Psoas muscle (tissue), 8 donors: ENCODE results near the gene SMIM41. TPM values are rescaled to one million over a fixed set of nuclear protein-coding genes. Genes with fewer than 3 reads are reported as not detected.

Experiments used
- ATAC-seq, 4 donors: fragments of 200-7000 bp; cut with Tn5 transposase; one replicate each; pipeline ENCODE4 v1.9.1; 2020; ENCODE audit warnings: moderate library complexity in 3 of 4, mild to moderate bottlenecking in 2 of 4
- DNase-seq, 2 donors: peaks; one replicate each; pipeline ENCODE4 v3.0.0-alpha.2; 2020
- H3K27ac ChIP-seq: fragments of 200-600 bp; one replicate; pipeline ENCODE4 v1.8.0; 2022
- H3K27me3 ChIP-seq, 3 donors: fragments of 200-600 bp in 1 of 3; one replicate each; pipeline versions ENCODE4 v1.6.1 to v1.8.0; 2013 to 2022; ENCODE audit warnings: low read length in 2 of 3, mild to moderate bottlenecking in 2 of 3, moderate library complexity in 1 of 3; ENCODE audit not compliant: insufficient read depth in 3 of 3
- H3K36me3 ChIP-seq, 2 donors: fragments of 200-600 bp in 1 of 2; one replicate each; pipeline versions ENCODE4 v1.6.1 to v1.8.0; 2013 to 2022; ENCODE audit warnings: low read depth in 1 of 2, mild to moderate bottlenecking in 1 of 2, moderate library complexity in 1 of 2; ENCODE audit not compliant: insufficient read depth in 1 of 2
- H3K4me1 ChIP-seq: fragments of 200-600 bp; one replicate; pipeline ENCODE4 v1.8.0; 2022
- H3K4me3 ChIP-seq: fragments of 200-600 bp; one replicate; pipeline ENCODE4 v1.8.0; 2022; ENCODE audit warnings: mild to moderate bottlenecking
- H3K9me3 ChIP-seq: fragments of 200-600 bp; one replicate; pipeline ENCODE4 v1.8.0; 2022
- WGBS, 3 donors: extraction: QIAGEN DNeasy Blood & Tissue Kit; methylation state at CpG; one replicate each; pipeline versions ENCODE4 v1.1.6 to v1.1.7; 2013; 5-methylcytosine and 5-hydroxymethylcytosine counted together
- intact Hi-C, 2 donors: fragments of 100-400 bp; cut with DNase I; formaldehyde crosslinking; loops; one replicate each; pipeline versions ENCODE4 v1.11.0 to v1.14.2; 2022
- polyA plus RNA-seq, 3 donors: library from polyadenylated mRNA; stranded (reverse); fragments of 200-250 nt; gene quantifications; one replicate each; pipeline ENCODE4 v1.2.3, GENCODE V29; 2013
- total RNA-seq, 4 donors: library from RNA; stranded (reverse); fragmentation: NEBNext Ultra II Directional in 2 of 4; extraction: Animal tissue kit (Norgen Biotek cat#: 25700) in 2 of 4; gene quantifications; one replicate each; pipeline versions ENCODE4 v1.2.1 to v1.2.4, GENCODE V29; 2021 to 2023
- TF ChIP-seq, protein P1 (sequence below): fragments of 200-600 bp; IDR thresholded peaks from one replicate; pipeline ENCODE4 v1.8.0; 2022; ENCODE audit warnings: antibody characterized with exemption
- donor health status: healthy with polysubstance abuse.
- donor health status: DM: no; HTN: no; CAD: no; lungs with moderate emphysema.
- donor health status: Bipolar disorder and iron deficiency.
- donor health status: healthy.
- donor health status: DM: yes; HTN: yes; CAD: no.
- donor health status: DM: no; HTN: no; CAD: no.
- donor health status: DM: no; HTN: no; CAD: no.
- donor health status: DM: yes; HTN: yes; CAD: no.

SMIM41 gene
- total and polyA plus RNA-seq, 7 donors = 0.16 to 0.32 (median 0.20) TPM; not detected in 4

DNA sequence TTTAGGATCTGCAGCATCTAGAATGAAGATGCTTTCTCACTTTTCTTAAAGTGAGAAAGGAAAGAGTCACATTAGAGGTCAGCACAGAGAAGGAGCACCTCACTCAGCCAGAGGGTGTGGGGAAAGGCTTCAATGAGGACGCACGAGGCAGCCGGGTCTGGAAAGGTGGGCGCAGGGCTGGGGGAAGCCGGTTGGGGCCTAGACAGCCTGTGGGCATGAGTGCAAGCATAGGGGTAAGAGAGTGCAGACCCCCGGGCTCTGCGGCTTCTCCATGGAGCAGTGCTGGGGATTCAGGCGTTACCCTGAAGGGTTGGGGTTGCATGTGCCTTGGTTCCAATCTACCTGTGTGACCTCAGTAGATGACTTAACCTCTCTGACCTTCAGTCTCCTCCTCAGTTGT lies 62.4 kb downstream of the SMIM41 start:
- 89 to 91% (median 90%) methylated on average over 8 of the region's 8 CpGs for WGBS, 3 donors
- TF ChIP-seq, protein P1, sequence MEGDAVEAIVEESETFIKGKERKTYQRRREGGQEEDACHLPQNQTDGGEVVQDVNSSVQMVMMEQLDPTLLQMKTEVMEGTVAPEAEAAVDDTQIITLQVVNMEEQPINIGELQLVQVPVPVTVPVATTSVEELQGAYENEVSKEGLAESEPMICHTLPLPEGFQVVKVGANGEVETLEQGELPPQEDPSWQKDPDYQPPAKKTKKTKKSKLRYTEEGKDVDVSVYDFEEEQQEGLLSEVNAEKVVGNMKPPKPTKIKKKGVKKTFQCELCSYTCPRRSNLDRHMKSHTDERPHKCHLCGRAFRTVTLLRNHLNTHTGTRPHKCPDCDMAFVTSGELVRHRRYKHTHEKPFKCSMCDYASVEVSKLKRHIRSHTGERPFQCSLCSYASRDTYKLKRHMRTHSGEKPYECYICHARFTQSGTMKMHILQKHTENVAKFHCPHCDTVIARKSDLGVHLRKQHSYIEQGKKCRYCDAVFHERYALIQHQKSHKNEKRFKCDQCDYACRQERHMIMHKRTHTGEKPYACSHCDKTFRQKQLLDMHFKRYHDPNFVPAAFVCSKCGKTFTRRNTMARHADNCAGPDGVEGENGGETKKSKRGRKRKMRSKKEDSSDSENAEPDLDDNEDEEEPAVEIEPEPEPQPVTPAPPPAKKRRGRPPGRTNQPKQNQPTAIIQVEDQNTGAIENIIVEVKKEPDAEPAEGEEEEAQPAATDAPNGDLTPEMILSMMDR = no peak
- H3K36me3 ChIP-seq = no peaks in the 10 kb centered on the region
- H3K9me3 ChIP-seq = no peaks in the 10 kb centered on the region
- no peaks in the 10 kb centered on the region for H3K27me3 ChIP-seq
- no peak overlapping the region for H3K4me3 ChIP-seq
- intact Hi-C loops = no loop called here
- peaks cover 6% of the 10 kb centered on the region for H3K4me1 ChIP-seq
- no peak for ATAC-seq
- H3K27ac ChIP-seq = no peak overlapping the region
- DNase-seq = no peak

DNA sequence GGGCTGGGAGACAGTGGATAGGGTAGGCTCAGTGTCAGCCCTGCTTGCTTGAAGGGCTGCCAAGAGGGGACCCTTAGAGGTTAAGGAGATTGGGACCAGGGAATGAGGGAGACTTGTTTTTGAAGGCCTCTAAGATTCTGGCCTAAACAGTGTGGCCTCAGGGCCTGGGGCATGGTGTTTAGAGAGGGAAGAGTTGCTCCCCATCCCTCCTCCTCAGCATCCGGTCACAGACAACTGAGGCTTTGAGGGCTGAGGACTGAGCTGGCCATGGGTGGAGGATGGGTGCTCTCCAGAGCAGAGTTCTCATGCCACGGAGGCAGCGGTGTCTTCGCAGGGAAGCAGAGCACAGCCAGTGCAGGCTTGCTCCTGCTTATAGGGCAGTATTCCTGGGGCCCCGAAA lies 62.9 kb downstream of the SMIM41 start:
- WGBS, 3 donors = 69 to 99% (median 91%) methylated on average over 5 of the region's 5 CpGs
- no peak for ATAC-seq
- Histone ChIP-seq H3K27me3 (no peaks in the 10 kb centered on the region), H3K4me1 (peaks cover 12% of the 10 kb centered on the region), H3K9me3 (no peaks in the 10 kb centered on the region), H3K27ac (no peak overlapping the region), H3K36me3 (no peaks in the 10 kb centered on the region), H3K4me3 (no peak overlapping the region)
- DNase-seq = no peak
- intact Hi-C loops = no loop called here
- TF ChIP-seq, protein P1 = no peak

DNA sequence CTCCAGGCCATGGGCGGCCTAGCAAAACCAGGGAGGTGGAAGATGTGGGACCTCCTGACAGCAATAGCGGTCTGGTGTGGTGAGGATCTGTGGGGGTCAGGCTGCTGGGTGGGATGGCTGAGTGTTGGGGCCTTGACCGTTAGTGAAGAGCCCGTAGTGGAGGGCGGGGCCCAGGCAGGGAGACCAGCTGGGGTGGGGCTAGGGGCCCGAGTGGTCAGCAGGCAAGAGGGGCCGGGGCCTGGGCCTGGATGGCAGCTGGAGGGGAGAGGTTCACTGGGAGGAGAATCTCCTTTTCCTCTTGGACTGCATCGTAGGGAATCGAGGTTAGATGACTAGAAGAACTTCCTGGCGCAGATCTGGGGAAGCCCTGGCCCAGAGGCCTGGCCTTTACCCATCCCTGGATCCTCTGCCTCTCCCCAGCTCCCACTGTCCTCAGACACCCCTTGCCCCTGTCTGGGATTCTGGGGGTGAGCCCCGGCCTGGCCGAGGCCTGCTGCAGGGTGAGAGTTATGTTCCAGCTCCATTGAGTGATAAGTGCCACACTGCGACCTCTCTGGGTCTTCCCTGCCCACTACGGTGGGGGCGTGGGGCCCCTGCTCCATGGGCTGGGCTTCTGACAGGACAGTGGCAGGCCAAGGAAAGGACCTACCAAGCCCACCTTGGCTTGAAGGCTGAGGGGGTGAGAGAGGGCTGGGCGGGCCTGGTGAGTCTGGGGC lies 65.2 kb downstream of the SMIM41 start:
- H3K4me1 ChIP-seq = peaks cover 21% of the 10 kb centered on the region
- no peak for DNase-seq
- no peak for ATAC-seq
- H3K36me3 ChIP-seq = no peaks in the 10 kb centered on the region
- intact Hi-C loops = no loop called here
- no peak overlapping the region for H3K4me3 ChIP-seq
- H3K27ac ChIP-seq = no peak overlapping the region
- no peaks in the 10 kb centered on the region for H3K27me3 ChIP-seq
- TF ChIP-seq, protein P1 = no peak
- H3K9me3 ChIP-seq = no peaks in the 10 kb centered on the region
- WGBS, 3 donors = 90 to 93% (median 92%) methylated on average over 16 of the region's 16 CpGs

DNA sequence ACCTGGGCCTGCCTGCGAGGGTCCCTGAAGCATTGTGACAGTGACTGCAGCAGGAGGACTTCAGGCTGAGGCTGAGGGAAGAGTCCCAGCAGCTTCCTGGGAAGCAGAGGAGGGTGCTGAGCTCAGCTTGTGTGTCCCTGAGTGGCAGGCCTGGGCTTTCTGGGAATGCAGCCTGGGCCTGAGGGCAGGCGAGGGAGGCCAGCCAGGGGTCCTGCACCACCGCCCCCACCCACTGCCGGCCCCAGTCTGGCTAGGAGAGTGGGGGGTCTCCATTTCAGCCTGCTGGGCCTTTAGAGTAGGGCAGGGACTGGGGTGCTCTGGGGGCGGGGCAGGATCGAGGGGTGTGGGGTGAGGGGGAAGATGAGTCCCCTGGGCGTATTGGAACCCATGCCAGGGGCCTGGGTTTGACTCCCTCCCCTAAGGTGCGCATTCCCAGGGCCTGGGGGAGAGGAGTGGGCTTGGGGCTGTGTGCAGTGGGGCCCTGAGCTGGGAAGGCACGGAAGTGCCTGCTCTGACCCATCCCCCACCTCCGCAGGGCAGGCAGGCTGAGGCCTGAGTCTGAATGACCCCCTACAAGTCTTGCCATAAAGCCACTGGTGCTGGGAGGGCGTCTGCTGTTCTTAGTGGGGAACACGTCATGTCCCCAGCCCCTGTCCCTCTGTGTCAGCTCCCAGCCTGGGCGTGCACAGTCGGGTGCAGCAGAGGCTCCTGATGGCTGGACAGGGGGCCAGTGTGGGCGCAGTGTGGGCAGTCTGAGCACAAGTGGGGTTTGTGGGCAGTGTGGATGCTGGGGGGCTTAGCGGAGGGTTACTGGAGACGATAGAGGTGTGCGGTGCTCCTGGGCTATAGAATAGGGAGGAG lies 66.0 kb downstream of the SMIM41 start:
- Histone ChIP-seq H3K9me3 (no peaks in the 10 kb centered on the region), H3K27ac (no peak overlapping the region), H3K27me3 (no peaks in the 10 kb centered on the region), H3K4me1 (peaks cover 21% of the 10 kb centered on the region), H3K36me3 (no peaks in the 10 kb centered on the region), H3K4me3 (no peak overlapping the region)
- ATAC-seq (no peak), DNase-seq (no peak)
- TF ChIP-seq, protein P1 = no peak
- intact Hi-C loops = no loop called here
- 83 to 94% (median 91%) methylated on average over 17 to 18 of the region's 18 CpGs for WGBS, 3 donors
